ENCODE measurements around the gene PRKN.

Gene PRKN

GRCh38 chr6:161411265-161411944, 1316.2 kb downstream of the PRKN start:
- DNase-seq: no peak
- Histone ChIP-seq H3K27me3 (ENCODE audit: insufficient read depth, low read depth, severe bottlenecking) (no peaks in the 10 kb centered on the region), H3K9me3 (ENCODE audit: severe bottlenecking) (no peaks in the 10 kb centered on the region), H3K27ac (no peak overlapping the region), H3K36me3 (no peaks in the 10 kb centered on the region), H3K4me3 (ENCODE audit: low read depth, low read length) (no peak overlapping the region)
- no peak for TF ChIP-seq CTCF (IDR thresholded peaks at IDR 0.05; ENCODE audit: low read depth, low read length)

- H3K36me3 ChIP-seq: no peaks in the 10 kb centered on the region
- DNase-seq: no peak
- no peaks in the 10 kb centered on the region for H3K27me3 ChIP-seq (ENCODE audit: insufficient read depth, low read depth, severe bottlenecking)
- TF ChIP-seq CTCF (IDR thresholded peaks at IDR 0.05; ENCODE audit: low read depth, low read length): no peak
- no peaks in the 10 kb centered on the region for H3K9me3 ChIP-seq (ENCODE audit: severe bottlenecking)
- H3K27ac ChIP-seq: no peak overlapping the region
- no peak overlapping the region for H3K4me3 ChIP-seq (ENCODE audit: low read depth, low read length)
These were observed 1316.8 kb downstream of the PRKN start for GRCh38 chr6:161410736-161411135.

GRCh38 chr6:161410076-161410475, 1317.5 kb downstream of the PRKN start:
- DNase-seq: no peak
- Histone ChIP-seq H3K36me3 (no peaks in the 10 kb centered on the region), H3K27ac (no peak overlapping the region), H3K4me3 (ENCODE audit: low read depth, low read length) (no peak overlapping the region), H3K9me3 (ENCODE audit: severe bottlenecking) (no peaks in the 10 kb centered on the region), H3K27me3 (ENCODE audit: insufficient read depth, low read depth, severe bottlenecking) (no peaks in the 10 kb centered on the region)
- no peak for TF ChIP-seq CTCF (IDR thresholded peaks at IDR 0.05; ENCODE audit: low read depth, low read length)

- no peaks in the 10 kb centered on the region for H3K27me3 ChIP-seq (ENCODE audit: insufficient read depth, low read depth, severe bottlenecking)
- TF ChIP-seq CTCF (IDR thresholded peaks at IDR 0.05; ENCODE audit: low read depth, low read length): no peak
- no peak for DNase-seq
- no peak overlapping the region for H3K27ac ChIP-seq
- no peaks in the 10 kb centered on the region for H3K36me3 ChIP-seq
- H3K4me3 ChIP-seq (ENCODE audit: low read depth, low read length): no peak overlapping the region
- no peaks in the 10 kb centered on the region for H3K9me3 ChIP-seq (ENCODE audit: severe bottlenecking)
These were observed 1318.2 kb downstream of the PRKN start for GRCh38 chr6:161409353-161409752.

GRCh38 chr6:161408041-161408440, 1319.5 kb downstream of the PRKN start:
- H3K4me3 ChIP-seq (ENCODE audit: low read depth, low read length): no peak overlapping the region
- no peaks in the 10 kb centered on the region for H3K9me3 ChIP-seq (ENCODE audit: severe bottlenecking)
- H3K27ac ChIP-seq: no peak overlapping the region
- no peaks in the 10 kb centered on the region for H3K27me3 ChIP-seq (ENCODE audit: insufficient read depth, low read depth, severe bottlenecking)
- no peak for TF ChIP-seq CTCF (IDR thresholded peaks at IDR 0.05; ENCODE audit: low read depth, low read length)
- no peak for DNase-seq
- H3K36me3 ChIP-seq: no peaks in the 10 kb centered on the region

GRCh38 chr6:161407581-161407980, 1320.0 kb downstream of the PRKN start:
- H3K27me3 ChIP-seq (ENCODE audit: insufficient read depth, low read depth, severe bottlenecking): no peaks in the 10 kb centered on the region
- H3K36me3 ChIP-seq: no peaks in the 10 kb centered on the region
- no peak overlapping the region for H3K4me3 ChIP-seq (ENCODE audit: low read depth, low read length)
- H3K9me3 ChIP-seq (ENCODE audit: severe bottlenecking): no peaks in the 10 kb centered on the region
- H3K27ac ChIP-seq: no peak overlapping the region
- no peak for DNase-seq
- TF ChIP-seq CTCF (IDR thresholded peaks at IDR 0.05; ENCODE audit: low read depth, low read length): no peak
